GM20000 (cell line): ENCODE data around the gene ANXA1.

Source experiments
- DNase-seq: peaks from one replicate; pipeline ENCODE4 v3.0.0; 2012; ENCODE audit warnings: low spot score
- TF ChIP-seq, protein P1 (sequence below): IDR thresholded peaks from 2 replicates; pipeline ENCODE4 v1.5.1; 2012; ENCODE audit warnings: mild to moderate bottlenecking, control low read depth; ENCODE audit errors: extremely low read depth, missing control alignments

The ANXA1 gene

DNA sequence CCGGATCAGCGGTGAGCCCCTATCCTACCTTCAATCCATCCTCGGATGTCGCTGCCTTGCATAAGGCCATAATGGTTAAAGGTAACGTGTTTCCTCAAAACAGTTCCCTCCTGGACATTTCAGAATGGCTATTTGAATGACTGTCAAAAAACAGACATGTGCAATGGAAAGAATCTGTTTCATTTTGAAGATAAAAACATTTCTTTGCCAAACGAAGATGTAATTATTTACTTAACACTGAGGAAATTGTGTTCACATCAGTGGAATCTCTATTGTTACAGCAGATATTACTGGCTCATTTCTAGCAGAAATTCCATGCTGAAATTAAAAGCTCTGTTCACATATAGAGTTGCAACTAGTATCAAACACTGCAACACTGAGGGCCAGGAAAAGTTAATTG, 7.1 kb downstream of the ANXA1 start:
- TF ChIP-seq, protein P1, sequence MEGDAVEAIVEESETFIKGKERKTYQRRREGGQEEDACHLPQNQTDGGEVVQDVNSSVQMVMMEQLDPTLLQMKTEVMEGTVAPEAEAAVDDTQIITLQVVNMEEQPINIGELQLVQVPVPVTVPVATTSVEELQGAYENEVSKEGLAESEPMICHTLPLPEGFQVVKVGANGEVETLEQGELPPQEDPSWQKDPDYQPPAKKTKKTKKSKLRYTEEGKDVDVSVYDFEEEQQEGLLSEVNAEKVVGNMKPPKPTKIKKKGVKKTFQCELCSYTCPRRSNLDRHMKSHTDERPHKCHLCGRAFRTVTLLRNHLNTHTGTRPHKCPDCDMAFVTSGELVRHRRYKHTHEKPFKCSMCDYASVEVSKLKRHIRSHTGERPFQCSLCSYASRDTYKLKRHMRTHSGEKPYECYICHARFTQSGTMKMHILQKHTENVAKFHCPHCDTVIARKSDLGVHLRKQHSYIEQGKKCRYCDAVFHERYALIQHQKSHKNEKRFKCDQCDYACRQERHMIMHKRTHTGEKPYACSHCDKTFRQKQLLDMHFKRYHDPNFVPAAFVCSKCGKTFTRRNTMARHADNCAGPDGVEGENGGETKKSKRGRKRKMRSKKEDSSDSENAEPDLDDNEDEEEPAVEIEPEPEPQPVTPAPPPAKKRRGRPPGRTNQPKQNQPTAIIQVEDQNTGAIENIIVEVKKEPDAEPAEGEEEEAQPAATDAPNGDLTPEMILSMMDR, result no peak
- DNase-seq, result no peak

DNA sequence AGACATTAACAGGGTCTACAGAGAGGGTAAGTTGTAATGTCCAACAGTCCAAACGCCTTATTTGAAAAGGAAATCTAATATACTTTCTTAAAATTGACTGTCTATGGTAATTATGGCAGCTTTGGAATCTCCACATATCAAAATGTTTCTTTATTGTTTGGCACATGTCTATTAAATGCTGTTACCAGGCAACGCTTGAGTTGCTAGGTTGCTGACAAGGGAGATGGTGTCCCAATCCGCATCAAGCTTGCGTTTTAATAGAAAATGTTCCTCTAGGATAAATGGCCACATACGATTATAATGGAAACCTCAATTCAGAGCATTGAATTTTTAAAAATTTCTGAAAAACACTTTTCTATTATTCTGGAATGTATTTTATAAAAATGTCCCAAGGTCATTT, 9.2 kb downstream of the ANXA1 start:
- TF ChIP-seq, protein P1, result no peak
- DNase-seq, result no peak

DNA sequence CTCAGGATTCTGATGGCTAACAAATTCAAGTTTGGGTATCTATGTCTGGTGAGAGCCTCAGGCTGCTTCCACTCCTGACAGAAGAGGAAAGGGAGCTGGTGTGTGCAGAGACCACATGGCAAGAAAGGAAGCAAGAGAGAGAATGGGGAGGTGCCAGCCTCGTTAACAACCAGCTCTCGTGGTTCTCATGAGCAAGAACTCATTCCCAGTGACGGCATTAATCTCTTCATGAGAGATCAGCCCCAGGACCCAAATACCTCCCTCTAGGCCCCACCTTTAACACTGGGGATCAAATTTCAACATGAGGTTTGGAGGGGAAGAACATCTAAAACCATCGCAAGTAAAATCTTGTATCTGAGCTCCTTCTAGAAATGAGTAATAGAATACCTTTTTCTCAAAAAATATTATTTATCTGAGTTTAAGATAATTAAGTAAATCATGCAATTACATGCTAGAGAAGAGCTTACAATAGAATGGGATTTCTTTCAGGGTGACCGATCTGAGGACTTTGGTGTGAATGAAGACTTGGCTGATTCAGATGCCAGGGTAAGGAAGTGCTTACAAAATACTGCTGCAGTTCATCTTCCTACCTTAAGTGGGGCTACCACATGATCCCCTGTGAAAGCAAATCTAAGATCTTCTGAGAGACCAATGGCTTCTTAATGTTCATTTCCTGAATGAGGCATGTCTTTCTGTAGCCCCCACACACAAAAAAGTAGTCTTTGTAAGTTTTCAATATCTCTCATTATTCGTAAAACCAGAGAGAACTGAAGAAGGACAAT, 11.5 kb downstream of the ANXA1 start:
- TF ChIP-seq, protein P1, result no peak
- no peak for DNase-seq

DNA sequence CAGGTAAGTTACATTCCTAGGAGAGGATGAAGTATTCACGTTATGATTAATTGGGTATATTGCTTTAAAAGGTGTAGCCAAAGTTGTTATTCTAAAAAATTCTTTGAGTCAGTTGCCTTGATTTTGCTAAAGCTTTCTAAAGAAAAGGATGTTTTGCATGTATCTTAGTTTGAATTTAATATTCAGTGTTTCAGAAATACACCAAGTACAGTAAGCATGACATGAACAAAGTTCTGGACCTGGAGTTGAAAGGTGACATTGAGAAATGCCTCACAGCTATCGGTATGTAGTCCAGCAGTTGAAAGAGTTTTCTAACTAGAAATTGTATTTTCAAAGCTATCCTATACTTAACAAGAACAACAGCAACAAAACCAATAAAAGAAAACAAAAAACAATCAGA, 14.2 kb downstream of the ANXA1 start:
- TF ChIP-seq, protein P1, result no peak
- DNase-seq, result no peak

DNA sequence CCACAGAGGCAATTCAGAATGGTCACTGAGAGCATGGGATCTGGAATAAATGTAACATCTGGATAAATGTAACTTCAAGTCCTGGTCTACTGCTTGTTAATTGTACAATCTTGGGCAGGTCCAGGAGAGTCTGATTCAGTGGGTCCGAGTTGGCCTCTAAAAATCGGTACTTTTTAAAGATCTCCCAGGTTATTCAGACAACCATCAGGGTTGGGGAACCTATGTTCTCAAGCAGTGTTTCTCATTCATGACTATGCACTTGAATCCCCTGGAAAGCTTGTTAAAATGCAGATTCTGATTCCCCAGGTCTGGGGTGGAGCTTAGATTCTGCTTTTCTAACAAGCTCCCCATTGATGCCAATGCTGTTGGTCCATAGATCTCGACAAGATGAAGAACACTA, 14.8 kb downstream of the ANXA1 start:
- TF ChIP-seq, protein P1, result no peak
- DNase-seq, result no peak

DNA sequence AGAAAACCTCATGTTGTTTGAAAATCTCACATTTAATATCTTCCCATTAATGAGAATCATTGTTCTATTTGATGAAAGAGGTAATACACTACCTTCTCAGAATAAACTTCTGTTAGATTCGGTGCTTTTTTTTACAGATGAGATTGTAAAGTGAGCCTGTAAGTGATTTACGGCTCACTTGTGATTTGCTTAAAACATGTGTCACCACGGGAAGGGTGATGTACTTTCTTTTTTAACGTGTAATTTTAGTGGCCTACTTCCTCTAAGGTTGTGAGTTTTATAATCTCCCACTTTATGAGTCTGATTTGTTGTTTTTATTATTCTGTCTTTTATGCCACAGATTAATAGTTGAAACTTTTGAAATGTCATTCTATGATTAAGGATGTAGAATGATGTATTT, 15.9 kb downstream of the ANXA1 start:
- no peak for DNase-seq

DNA sequence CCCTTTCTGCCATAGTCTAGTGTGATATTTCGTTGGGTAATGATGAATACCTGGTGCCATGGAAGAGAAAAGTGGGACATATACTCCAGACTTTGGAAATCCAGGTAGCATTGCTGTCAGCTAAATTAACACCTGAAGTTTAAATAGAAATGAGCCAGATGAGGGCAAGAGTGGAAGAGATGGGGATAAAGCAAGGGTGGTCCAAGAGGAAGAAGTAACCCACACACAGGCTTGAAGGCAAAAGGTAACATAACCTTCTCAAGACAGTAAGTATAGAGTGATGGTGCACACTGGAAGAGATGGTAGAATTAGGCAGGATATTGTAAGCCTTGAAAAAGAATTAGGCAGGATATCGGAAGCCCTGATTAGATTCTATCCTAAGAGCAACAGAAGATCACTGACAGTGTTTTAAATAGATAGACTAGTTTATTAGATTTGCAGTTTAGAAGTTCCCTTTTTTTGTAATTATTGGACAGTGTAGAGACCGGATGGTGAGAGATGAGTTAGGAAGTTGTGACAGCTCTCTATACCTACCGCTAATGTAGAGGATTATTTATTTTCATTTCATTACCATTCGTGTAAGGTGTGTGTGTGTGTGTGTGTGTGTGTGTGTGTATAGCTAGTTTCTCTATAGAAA, 16.8 kb downstream of the ANXA1 start:
- TF ChIP-seq, protein P1, result no peak
- DNase-seq, result no peak

More for the DNA sequence above, 15.9 kb downstream of the ANXA1 start:
- TF ChIP-seq, protein P1, result no peak
